Measurements from ENCODE around the gene DOCK2.

The DOCK2 gene

GRCh38 chr5:169988206-169988605, 351.1 kb downstream of the DOCK2 start:
- no peaks in the 10 kb centered on the region for H3K27me3 ChIP-seq (ENCODE audit: insufficient read depth, low read length, poor library complexity)
- no peak overlapping the region for H3K27ac ChIP-seq (ENCODE audit: low read length)
- ATAC-seq (ENCODE audit: insufficient read depth, low read depth) (no peak), DNase-seq (no peak)
- H2AFZ ChIP-seq (ENCODE audit: low read depth, low read length): no peak overlapping the region
- H3K36me3 ChIP-seq (ENCODE audit: insufficient read depth, low read length): peaks cover 86% of the 10 kb centered on the region
- H3K4me1 ChIP-seq (ENCODE audit: insufficient read depth, low read length): no peaks in the 10 kb centered on the region
- no peak for TF ChIP-seq EZH2 (IDR thresholded peaks at IDR 0.05; ENCODE audit: borderline replicate concordance, low read depth, low read length, severe bottlenecking)
- no peak for TF ChIP-seq CTCF (IDR thresholded peaks at IDR 0.05; ENCODE audit: borderline replicate concordance, extremely low read depth, low read length, poor library complexity, severe bottlenecking)
- H3K9me3 ChIP-seq (ENCODE audit: insufficient read depth, low read length, severe bottlenecking): no peaks in the 10 kb centered on the region
- H3K9ac ChIP-seq (ENCODE audit: low read depth, low read length): no peak overlapping the region
- H3K79me2 ChIP-seq (ENCODE audit: insufficient read depth, low read length): no peaks in the 10 kb centered on the region
- no peak overlapping the region for H3K4me2 ChIP-seq (ENCODE audit: insufficient read depth, low read length)
- H4K20me1 ChIP-seq (ENCODE audit: insufficient read depth, low read length): 0 out of 2 replicates have a peak, but pooled peaks cover 4% of the 10 kb centered on the region
- no peak overlapping the region for H3K4me3 ChIP-seq (ENCODE audit: low read depth in 1 of 2, low read length in 2 of 2)

DNA sequence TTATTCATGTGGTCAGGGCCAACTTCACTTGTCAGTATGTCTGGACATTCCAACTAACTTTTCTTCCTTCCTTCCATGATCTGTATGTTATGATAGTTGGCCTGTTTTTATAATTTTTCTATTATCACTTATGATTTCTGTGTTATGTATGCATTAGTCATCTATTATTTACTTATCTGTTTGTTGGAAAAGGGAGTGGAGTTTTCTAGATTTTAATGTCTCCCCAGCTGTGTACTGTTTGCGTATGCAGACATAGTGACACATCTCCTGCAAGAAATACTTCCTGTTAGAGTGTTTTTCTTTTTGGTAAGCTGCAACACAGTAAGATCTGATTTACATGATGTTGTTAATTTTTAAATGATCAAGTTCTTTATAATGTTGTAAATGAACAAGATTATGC, 351.9 kb downstream of the DOCK2 start:
- DNase-seq (no peak), ATAC-seq (ENCODE audit: insufficient read depth, low read depth) (no peak)
- H3K27ac ChIP-seq (ENCODE audit: low read length): no peak overlapping the region
- no peak overlapping the region for H3K4me2 ChIP-seq (ENCODE audit: insufficient read depth, low read length)
- 0 out of 2 replicates have a peak, but pooled peaks cover 4% of the 10 kb centered on the region for H4K20me1 ChIP-seq (ENCODE audit: insufficient read depth, low read length)
- H3K4me3 ChIP-seq (ENCODE audit: low read depth in 1 of 2, low read length in 2 of 2): no peak overlapping the region
- no peaks in the 10 kb centered on the region for H3K79me2 ChIP-seq (ENCODE audit: insufficient read depth, low read length)
- no peaks in the 10 kb centered on the region for H3K4me1 ChIP-seq (ENCODE audit: insufficient read depth, low read length)
- H2AFZ ChIP-seq (ENCODE audit: low read depth, low read length): no peak overlapping the region
- no peak for TF ChIP-seq CTCF (IDR thresholded peaks at IDR 0.05; ENCODE audit: borderline replicate concordance, extremely low read depth, low read length, poor library complexity, severe bottlenecking)
- TF ChIP-seq EZH2 (IDR thresholded peaks at IDR 0.05; ENCODE audit: borderline replicate concordance, low read depth, low read length, severe bottlenecking): no peak
- H3K9ac ChIP-seq (ENCODE audit: low read depth, low read length): no peak overlapping the region
- H3K27me3 ChIP-seq (ENCODE audit: insufficient read depth, low read length, poor library complexity): no peaks in the 10 kb centered on the region
- peaks cover 86% of the 10 kb centered on the region for H3K36me3 ChIP-seq (ENCODE audit: insufficient read depth, low read length)
- no peaks in the 10 kb centered on the region for H3K9me3 ChIP-seq (ENCODE audit: insufficient read depth, low read length, severe bottlenecking)

DNA sequence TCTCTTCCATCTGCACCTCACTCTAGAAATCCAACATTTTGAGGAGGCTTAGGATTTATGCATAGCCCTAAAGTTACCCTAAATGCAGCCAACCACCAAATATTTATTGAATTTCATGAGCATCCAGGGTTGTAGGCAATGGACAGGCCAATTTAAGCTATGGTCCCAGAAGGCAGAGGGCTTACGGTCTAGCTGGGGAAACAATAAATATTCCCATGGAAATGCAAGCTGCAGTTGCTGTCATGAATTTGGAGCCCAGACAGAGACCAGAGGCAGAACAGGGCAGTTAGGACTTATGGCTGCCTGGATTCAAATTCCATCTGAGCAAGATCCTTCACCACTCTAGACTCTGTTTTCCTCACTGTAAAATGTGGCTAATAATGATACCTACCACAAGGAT, 352.3 kb downstream of the DOCK2 start:
- no peaks in the 10 kb centered on the region for H3K27me3 ChIP-seq (ENCODE audit: insufficient read depth, low read length, poor library complexity)
- TF ChIP-seq CTCF (IDR thresholded peaks at IDR 0.05; ENCODE audit: borderline replicate concordance, extremely low read depth, low read length, poor library complexity, severe bottlenecking) (no peak), EZH2 (IDR thresholded peaks at IDR 0.05; ENCODE audit: borderline replicate concordance, low read depth, low read length, severe bottlenecking) (no peak)
- no peak for ATAC-seq (ENCODE audit: insufficient read depth, low read depth)
- H3K36me3 ChIP-seq (ENCODE audit: insufficient read depth, low read length): peaks cover 86% of the 10 kb centered on the region
- no peak overlapping the region for H3K4me2 ChIP-seq (ENCODE audit: insufficient read depth, low read length)
- no peaks in the 10 kb centered on the region for H3K4me1 ChIP-seq (ENCODE audit: insufficient read depth, low read length)
- no peak overlapping the region for H2AFZ ChIP-seq (ENCODE audit: low read depth, low read length)
- H3K9me3 ChIP-seq (ENCODE audit: insufficient read depth, low read length, severe bottlenecking): no peaks in the 10 kb centered on the region
- DNase-seq: no peak
- H4K20me1 ChIP-seq (ENCODE audit: insufficient read depth, low read length): 0 out of 2 replicates have a peak, but pooled peaks cover 4% of the 10 kb centered on the region
- no peak overlapping the region for H3K4me3 ChIP-seq (ENCODE audit: low read depth in 1 of 2, low read length in 2 of 2)
- no peak overlapping the region for H3K9ac ChIP-seq (ENCODE audit: low read depth, low read length)
- no peak overlapping the region for H3K27ac ChIP-seq (ENCODE audit: low read length)
- H3K79me2 ChIP-seq (ENCODE audit: insufficient read depth, low read length): no peaks in the 10 kb centered on the region
